Keratinocyte (primary cell): Measurements from ENCODE around the gene ADCK1. TPM values are rescaled to one million over a fixed set of nuclear protein-coding genes. Genes with fewer than 3 reads are reported as not detected.

Experiments
- DNase-seq: peaks from one replicate; pipeline ENCODE4 v3.0.0-alpha.2; 2011; ENCODE audit warnings: low read depth, missing footprints, low spot score
- FAIRE-seq: peaks from 2 replicates; lab custom pipeline; 2011; peaks lifted over from hg19 to GRCh38; lab: Jason Lieb, UNC
- H2AFZ ChIP-seq: 2 replicates; pipeline ENCODE4 v1.6.0; 2012; ENCODE audit warnings: low read length, control low read depth, inconsistent platforms; ENCODE audit not compliant: control insufficient read depth
- H3K27ac ChIP-seq: 2 replicates; pipeline ENCODE4 v1.5.1; 2011; ENCODE audit warnings: low read length; ENCODE audit not compliant: control insufficient read depth, insufficient read depth
- H3K27me3 ChIP-seq: 3 replicates; pipeline ENCODE4 v1.6.0; 2011; ENCODE audit warnings: low read length; ENCODE audit not compliant: control insufficient read depth, insufficient read depth; ENCODE audit errors: extremely low read depth
- H3K36me3 ChIP-seq, 2 experiments: 2 replicates in 1 of 2; 3 replicates in 1 of 2; pipeline ENCODE4 v1.5.1; 2011; ENCODE audit warnings: low read length in 2 of 2, mild to moderate bottlenecking in 1 of 2; ENCODE audit not compliant: control insufficient read depth in 2 of 2, insufficient read depth in 2 of 2; ENCODE audit errors: extremely low read depth in 1 of 2
- H3K4me1 ChIP-seq: 3 replicates; pipeline ENCODE4 v1.5.1; 2011; ENCODE audit warnings: low read length; ENCODE audit not compliant: control insufficient read depth, insufficient read depth; ENCODE audit errors: extremely low read depth
- H3K4me2 ChIP-seq: 3 replicates; pipeline ENCODE4 v1.6.0; 2011; ENCODE audit warnings: low read depth, low read length; ENCODE audit not compliant: control insufficient read depth, insufficient read depth; ENCODE audit errors: extremely low read depth
- H3K4me3 ChIP-seq, 3 experiments: fragments of 200-600 bp in 1 of 3; sonication (generic) in 1 of 3; 2 replicates in 2 of 3; 3 replicates in 1 of 3; pipeline ENCODE4 v1.5.1; 2011 to 2016; ENCODE audit warnings: low read length in 3 of 3, mild to moderate bottlenecking in 3 of 3, control low read depth in 2 of 3, inconsistent platforms in 1 of 3, low read depth in 1 of 3, mixed read lengths in 1 of 3, mixed run types in 1 of 3, moderate library complexity in 1 of 3; ENCODE audit not compliant: control insufficient read depth in 2 of 3, insufficient read depth in 2 of 3; ENCODE audit errors: extremely low read depth in 1 of 3
- H3K79me2 ChIP-seq: 2 replicates; pipeline ENCODE4 v1.6.0; 2012; ENCODE audit warnings: low read length; ENCODE audit not compliant: control insufficient read depth, insufficient read depth
- H3K9ac ChIP-seq: 3 replicates; pipeline ENCODE4 v1.6.0; 2011; ENCODE audit warnings: low read length; ENCODE audit not compliant: control insufficient read depth, insufficient read depth; ENCODE audit errors: extremely low read depth
- H3K9me1 ChIP-seq: 3 replicates; pipeline ENCODE4 v1.6.0; 2011; ENCODE audit warnings: low read length; ENCODE audit not compliant: control insufficient read depth, insufficient read depth; ENCODE audit errors: extremely low read depth
- H3K9me3 ChIP-seq: 2 replicates; pipeline ENCODE4 v1.5.1; 2012; ENCODE audit warnings: low read depth, low read length; ENCODE audit not compliant: control insufficient read depth
- H4K20me1 ChIP-seq: 3 replicates; pipeline ENCODE4 v1.6.0; 2011; ENCODE audit warnings: low read length; ENCODE audit not compliant: control insufficient read depth, insufficient read depth; ENCODE audit errors: extremely low read depth
- EZH2 ChIP-seq: IDR thresholded peaks from one replicate; pipeline ENCODE4 v1.6.1; 2012; ENCODE audit warnings: inconsistent platforms, mild to moderate bottlenecking, low read length, moderate library complexity
- dilution Hi-C: fragments of 300-500 bp; cut with MboI; formaldehyde crosslinking; loops from one replicate; pipeline ENCODE4 v1.7.0; 2020; ENCODE audit warnings: low sequenced_read_pairs; ENCODE audit not compliant: extremely low pct_ligation_motif_present
- polyA plus RNA-seq, 5 experiments: library from polyadenylated mRNA; depleted of rRNA in 3 of 5; stranded (reverse) in 3 of 5; stranded (forward) in 1 of 5; unstranded in 1 of 5; fragments of >200 nt; gene quantifications; 1 replicate in 1 of 5; 2 replicates in 3 of 5; 3 replicates in 1 of 5; pipeline versions ENCODE4 v1.2.1 to v1.2.3, GENCODE V29; 2011 to 2012; ENCODE audit warnings: missing spikeins in 2 of 5, low read depth in 1 of 5, low replicate concordance in 1 of 5
- TF ChIP-seq, protein P1 (sequence below), 3 experiments: IDR thresholded peaks in 1 of 3; conservative IDR thresholded peaks in 1 of 3; optimal IDR thresholded peaks in 1 of 3; 2 replicates in 2 of 3; 3 replicates in 1 of 3; pipeline versions ENCODE3 to v1.5.1; 2011; ENCODE audit warnings: low read length in 3 of 3, mild to moderate bottlenecking in 3 of 3, moderate library complexity in 2 of 3, control low read depth in 1 of 3, inconsistent platforms in 1 of 3; ENCODE audit not compliant: insufficient read depth in 2 of 3; ENCODE audit errors: extremely low read depth in 1 of 3

The ADCK1 gene
- polyA plus RNA-seq, 1 donor (not counting 4 experiments of a cell fraction or from before 2014, with no cell fraction given): 4.9 TPM

DNA sequence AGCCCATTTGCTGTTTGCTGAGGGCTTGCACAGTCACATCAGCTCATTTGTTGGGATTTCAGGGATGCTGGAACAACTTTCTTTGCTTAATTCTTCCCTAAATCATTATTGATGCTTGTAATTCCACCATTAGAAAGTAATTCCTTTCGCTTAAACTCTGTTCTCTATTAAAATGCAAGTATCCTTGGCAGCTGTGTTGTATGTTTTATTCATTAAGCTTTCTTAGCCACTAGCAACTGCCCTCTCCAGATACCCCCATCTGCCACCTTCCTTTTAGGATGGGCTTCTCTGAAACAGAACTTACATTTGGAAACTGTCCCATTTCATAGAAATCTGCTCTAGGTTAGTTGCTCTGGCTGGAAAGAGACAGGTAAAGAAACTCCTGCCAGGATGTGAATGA lies 43.7 kb downstream of the ADCK1 start:
- dilution Hi-C loops: no loop called here
- H3K4me1 ChIP-seq: no peaks in the 10 kb centered on the region

DNA sequence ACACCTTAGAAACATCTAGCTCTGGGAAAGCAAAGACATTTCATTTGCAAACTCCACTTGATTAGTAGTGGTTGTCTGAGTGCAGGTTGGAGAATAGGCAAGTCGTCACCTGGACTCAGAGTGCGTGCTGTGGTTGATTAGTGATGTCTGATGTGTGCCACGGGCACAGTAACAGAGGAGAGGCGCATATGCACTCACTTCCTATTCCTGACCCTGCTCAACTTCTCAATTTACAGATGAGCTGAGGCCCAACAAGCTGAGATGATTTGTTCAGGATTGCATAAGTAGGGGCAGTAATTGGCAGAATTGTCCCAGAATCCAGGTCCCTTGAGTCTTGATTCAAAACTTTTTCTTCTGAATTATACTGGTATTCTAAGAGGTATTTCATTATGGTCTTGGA lies 44.9 kb downstream of the ADCK1 start:
- H3K79me2 ChIP-seq: no peaks in the 10 kb centered on the region
- H3K27me3 ChIP-seq: no peaks in the 10 kb centered on the region
- H3K9me3 ChIP-seq: no peaks in the 10 kb centered on the region
- FAIRE-seq (no peak), DNase-seq (no peak)
- H2AFZ ChIP-seq: no peak overlapping the region
- no peak overlapping the region for H3K9ac ChIP-seq
- no peak overlapping the region for H3K4me3 ChIP-seq
- TF ChIP-seq, protein P1, sequence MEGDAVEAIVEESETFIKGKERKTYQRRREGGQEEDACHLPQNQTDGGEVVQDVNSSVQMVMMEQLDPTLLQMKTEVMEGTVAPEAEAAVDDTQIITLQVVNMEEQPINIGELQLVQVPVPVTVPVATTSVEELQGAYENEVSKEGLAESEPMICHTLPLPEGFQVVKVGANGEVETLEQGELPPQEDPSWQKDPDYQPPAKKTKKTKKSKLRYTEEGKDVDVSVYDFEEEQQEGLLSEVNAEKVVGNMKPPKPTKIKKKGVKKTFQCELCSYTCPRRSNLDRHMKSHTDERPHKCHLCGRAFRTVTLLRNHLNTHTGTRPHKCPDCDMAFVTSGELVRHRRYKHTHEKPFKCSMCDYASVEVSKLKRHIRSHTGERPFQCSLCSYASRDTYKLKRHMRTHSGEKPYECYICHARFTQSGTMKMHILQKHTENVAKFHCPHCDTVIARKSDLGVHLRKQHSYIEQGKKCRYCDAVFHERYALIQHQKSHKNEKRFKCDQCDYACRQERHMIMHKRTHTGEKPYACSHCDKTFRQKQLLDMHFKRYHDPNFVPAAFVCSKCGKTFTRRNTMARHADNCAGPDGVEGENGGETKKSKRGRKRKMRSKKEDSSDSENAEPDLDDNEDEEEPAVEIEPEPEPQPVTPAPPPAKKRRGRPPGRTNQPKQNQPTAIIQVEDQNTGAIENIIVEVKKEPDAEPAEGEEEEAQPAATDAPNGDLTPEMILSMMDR (optimal IDR thresholded peaks at IDR 0.05 in 1 of 3, IDR thresholded peaks at IDR 0.05 in 1 of 3, conservative IDR thresholded peaks at IDR 0.05 in 1 of 3; ENCODE audit: extremely low read depth in 1 of 3, insufficient read depth in 2 of 3, low read length in 3 of 3): no peak
- no peak for TF ChIP-seq EZH2
- H3K36me3 ChIP-seq: no peaks in the 10 kb centered on the region
- no peak overlapping the region for H3K4me2 ChIP-seq
- no peaks in the 10 kb centered on the region for H3K9me1 ChIP-seq
- dilution Hi-C loops: no loop called here
- no peak overlapping the region for H3K27ac ChIP-seq
- no peaks in the 10 kb centered on the region for H4K20me1 ChIP-seq
- H3K4me1 ChIP-seq: no peaks in the 10 kb centered on the region

More for the DNA sequence above, 43.7 kb downstream of the ADCK1 start:
- Histone ChIP-seq H3K9ac (no peak overlapping the region), H4K20me1 (no peaks in the 10 kb centered on the region), H3K4me2 (no peak overlapping the region), H3K79me2 (no peaks in the 10 kb centered on the region), H3K4me3 (no peak overlapping the region), H3K27ac (no peak overlapping the region), H2AFZ (no peak overlapping the region), H3K9me1 (no peaks in the 10 kb centered on the region), H3K9me3 (no peaks in the 10 kb centered on the region), H3K27me3 (no peaks in the 10 kb centered on the region), H3K36me3 (no peaks in the 10 kb centered on the region)
- TF ChIP-seq, protein P1 (optimal IDR thresholded peaks at IDR 0.05 in 1 of 3, IDR thresholded peaks at IDR 0.05 in 1 of 3, conservative IDR thresholded peaks at IDR 0.05 in 1 of 3; ENCODE audit: extremely low read depth in 1 of 3, insufficient read depth in 2 of 3, low read length in 3 of 3): no peak
- TF ChIP-seq EZH2: no peak
- DNase-seq (no peak), FAIRE-seq (no peak)
